ENCODE measurements around the gene RUBCNL.
A peak's percentile ranks its signal among the peaks of the same experiment; 100 is the strongest.

Gene RUBCNL

GRCh38 chr13:46378411-46378810, 8.6 kb downstream of the RUBCNL start:
- Histone ChIP-seq H3K4me1 (ENCODE audit: low read length) (peaks cover 11% of the 10 kb centered on the region), H3K9me2 (replicated peaks; ENCODE audit: insufficient read depth, low read length) (no peaks in the 10 kb centered on the region), H3K4me3 (ENCODE audit: low read length) (no peak overlapping the region), H3K79me2 (ENCODE audit: low read length) (no peaks in the 10 kb centered on the region), H3K4me2 (ENCODE audit: low read depth, low read length) (no peak overlapping the region), H3K9ac (ENCODE audit: low read length) (no peak overlapping the region), H3K27me3 (replicated peaks; ENCODE audit: insufficient read depth, low read length) (no peaks in the 10 kb centered on the region), H3F3A (ENCODE audit: insufficient read depth, low read length) (no peaks in the 10 kb centered on the region), H3K36me3 (replicated peaks; ENCODE audit: insufficient read depth, low read length) (no peaks in the 10 kb centered on the region), H2AFZ (ENCODE audit: low read length) (no peak overlapping the region), H4K20me1 (ENCODE audit: insufficient read depth, low read length) (no peaks in the 10 kb centered on the region), H3K9me3 (replicated peaks; ENCODE audit: insufficient read depth, low read length) (no peaks in the 10 kb centered on the region), H3K27ac (ENCODE audit: low read length) (no peak overlapping the region)
- no peak for DNase-seq
- no peak for TF ChIP-seq CTCF (IDR thresholded peaks at IDR 0.05; ENCODE audit: low read length)
- no peak for TF ChIP-seq EZH2phosphoT487 (IDR thresholded peaks at IDR 0.05; ENCODE audit: low read length)
- TF ChIP-seq EZH2 (optimal IDR thresholded peaks at IDR 0.05; ENCODE audit: low read depth, low read length) = no peak

DNA sequence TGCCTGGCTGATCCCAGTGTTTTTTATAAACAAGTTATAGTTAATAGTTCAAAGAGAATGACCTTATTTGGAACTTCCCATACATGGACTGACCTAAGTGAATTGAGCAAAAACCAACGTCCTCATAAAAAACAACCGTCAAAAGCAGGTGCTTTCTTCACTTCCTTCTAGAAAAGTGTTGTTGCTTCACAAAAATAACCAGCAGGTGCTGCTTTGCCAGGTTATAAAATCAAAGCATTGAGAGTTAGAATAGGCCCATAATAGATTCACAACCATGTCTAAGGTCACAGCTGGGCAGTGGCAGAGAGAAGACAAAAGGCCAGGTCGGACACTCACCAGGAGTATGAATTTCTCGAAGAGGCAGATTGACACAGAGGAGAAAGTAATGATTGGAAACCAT, 9.5 kb downstream of the RUBCNL start:
- Histone ChIP-seq H3K27ac (ENCODE audit: low read length) (peak overlapping the region; percentile 30; the same call in 1 of the 2 replicates), H3K79me2 (ENCODE audit: low read length) (no peaks in the 10 kb centered on the region), H3K9me3 (replicated peaks; ENCODE audit: insufficient read depth, low read length) (no peaks in the 10 kb centered on the region), H3K9ac (ENCODE audit: low read length) (no peak overlapping the region), H3K27me3 (replicated peaks; ENCODE audit: insufficient read depth, low read length) (no peaks in the 10 kb centered on the region), H3K4me1 (ENCODE audit: low read length) (peaks cover 11% of the 10 kb centered on the region), H2AFZ (ENCODE audit: low read length) (no peak overlapping the region), H3K36me3 (replicated peaks; ENCODE audit: insufficient read depth, low read length) (no peaks in the 10 kb centered on the region), H3K4me2 (ENCODE audit: low read depth, low read length) (no peak overlapping the region), H3K9me2 (replicated peaks; ENCODE audit: insufficient read depth, low read length) (no peaks in the 10 kb centered on the region), H3F3A (ENCODE audit: insufficient read depth, low read length) (no peaks in the 10 kb centered on the region), H4K20me1 (ENCODE audit: insufficient read depth, low read length) (no peaks in the 10 kb centered on the region), H3K4me3 (ENCODE audit: low read length) (no peak overlapping the region)
- peak; percentile 62 for DNase-seq
- TF ChIP-seq CTCF (IDR thresholded peaks at IDR 0.05; ENCODE audit: low read length) (no peak), EZH2 (optimal IDR thresholded peaks at IDR 0.05; ENCODE audit: low read depth, low read length) (no peak), EZH2phosphoT487 (IDR thresholded peaks at IDR 0.05; ENCODE audit: low read length) (no peak)

- Histone ChIP-seq H3F3A (ENCODE audit: insufficient read depth, low read length) (no peaks in the 10 kb centered on the region), H2AFZ (ENCODE audit: low read length) (no peak overlapping the region), H3K27me3 (replicated peaks; ENCODE audit: insufficient read depth, low read length) (no peaks in the 10 kb centered on the region), H3K4me1 (ENCODE audit: low read length) (peaks cover 17% of the 10 kb centered on the region), H3K79me2 (ENCODE audit: low read length) (no peaks in the 10 kb centered on the region), H3K9ac (ENCODE audit: low read length) (no peak overlapping the region), H3K9me3 (replicated peaks; ENCODE audit: insufficient read depth, low read length) (no peaks in the 10 kb centered on the region), H3K27ac (ENCODE audit: low read length) (no peak overlapping the region), H3K36me3 (replicated peaks; ENCODE audit: insufficient read depth, low read length) (no peaks in the 10 kb centered on the region), H4K20me1 (ENCODE audit: insufficient read depth, low read length) (no peaks in the 10 kb centered on the region), H3K9me2 (replicated peaks; ENCODE audit: insufficient read depth, low read length) (no peaks in the 10 kb centered on the region), H3K4me2 (ENCODE audit: low read depth, low read length) (no peak overlapping the region), H3K4me3 (ENCODE audit: low read length) (no peak overlapping the region)
- DNase-seq = no peak
- TF ChIP-seq CTCF (IDR thresholded peaks at IDR 0.05; ENCODE audit: low read length) (no peak), EZH2 (optimal IDR thresholded peaks at IDR 0.05; ENCODE audit: low read depth, low read length) (no peak)
These were observed 12.3 kb downstream of the RUBCNL start for GRCh38 chr13:46374710-46375109.
